Stimulated activated CD8-positive, alpha-beta memory T cell treated with anti-CD3 and anti-CD28 coated beads, Interleukin-2, amount 100 ng/mL, for 48 hours (primary cell): Measurements from ENCODE around the gene HOXA10.

Source experiments
- DNase-seq, 2 donors: peaks; one replicate each; pipeline ENCODE4 v3.0.0-alpha.2; 2020; ENCODE audit warnings: low read depth in 2 of 2

HOXA10 gene

GRCh38 chr7:27203964-27204594 is 30.0 kb upstream of the HOXA10 start:
- DNase-seq = no peak

- no peak for DNase-seq
Observed at GRCh38 chr7:27203365-27203953, 29.3 kb upstream of the HOXA10 start.

- DNase-seq = no peak
Observed at GRCh38 chr7:27202862-27203134, 28.7 kb upstream of the HOXA10 start.

GRCh38 chr7:27202018-27202861 is 28.1 kb upstream of the HOXA10 start:
- no peak for DNase-seq

GRCh38 chr7:27201580-27202017 is 27.5 kb upstream of the HOXA10 start:
- no peak for DNase-seq

GRCh38 chr7:27200761-27201579 is 26.9 kb upstream of the HOXA10 start:
- DNase-seq = no peak

- no peak for DNase-seq
Observed at GRCh38 chr7:27199849-27200760, 26.0 kb upstream of the HOXA10 start, which contains the start of gene HOXA13. HOXA13 (minus strand) TSS chr7:27200091; CDS start chr7:27200077, 14 bp downstream.

GRCh38 chr7:27198871-27199801 is 25.0 kb upstream of the HOXA10 start:
- DNase-seq = no peak

GRCh38 chr7:27198138-27198841 is 24.2 kb upstream of the HOXA10 start:
- DNase-seq = no peak

GRCh38 chr7:27197137-27198042 is 23.3 kb upstream of the HOXA10 start:
- DNase-seq = no peak

- DNase-seq = peak; percentile 68 to 78
Observed at GRCh38 chr7:27196287-27196767, 22.2 kb upstream of the HOXA10 start.

- DNase-seq = no peak
Observed at GRCh38 chr7:27194686-27195379, 20.7 kb upstream of the HOXA10 start.

- DNase-seq = no peak
Observed at GRCh38 chr7:27194002-27194352, 19.9 kb upstream of the HOXA10 start.

GRCh38 chr7:27193335-27194001 is 19.3 kb upstream of the HOXA10 start:
- DNase-seq = no peak

- DNase-seq = no peak
Observed at GRCh38 chr7:27192546-27193334, 18.6 kb upstream of the HOXA10 start.
